ENCODE data around the gene CRKL. TPM values are rescaled to one million over a fixed set of nuclear protein-coding genes. Genes with fewer than 3 reads are reported as not detected.
"Not testable (repeated sequence)": the region's sequence is repeated elsewhere in the genome, so short reads cannot be mapped to it uniquely, and the experiment has no call there.

Gene CRKL
- total RNA-seq, 1 experiment from 2014 or later, result 35.4 TPM

DNA sequence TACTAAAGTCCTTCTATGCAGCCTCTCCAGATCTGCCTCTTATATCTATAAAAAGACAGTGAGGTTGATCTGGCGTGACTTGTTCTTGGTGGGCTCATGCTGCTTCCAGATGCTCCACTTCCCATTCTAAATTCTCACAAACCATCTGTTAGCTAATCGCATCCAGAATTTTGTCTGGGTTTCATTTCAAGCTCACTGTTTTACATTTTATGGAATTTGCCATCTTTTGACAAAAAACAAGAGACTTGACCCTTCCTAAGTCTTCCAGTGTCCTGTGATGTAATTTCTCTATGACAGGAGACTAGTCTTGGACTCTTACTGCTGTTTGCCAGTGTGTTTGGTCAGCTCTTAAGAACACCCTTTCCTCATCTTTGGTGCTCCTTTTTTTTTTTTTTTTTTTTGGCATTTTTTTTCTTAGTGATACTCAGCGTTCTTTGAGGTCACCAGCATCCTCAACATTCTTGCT is 23.0 kb downstream of the CRKL start:
- CTCF ChIA-PET, result no interaction called here
- Histone ChIP-seq H3K4me1 (ENCODE audit: insufficient read depth, low read length) (peaks cover under 1% of the 10 kb centered on the region; the same call in 1 of the 2 replicates), H3K9me3 (ENCODE audit: low read length) (no peaks in the 10 kb centered on the region), H3K9ac (ENCODE audit: low read length) (no peak overlapping the region), H3K27me3 (ENCODE audit: low read length) (no peaks in the 10 kb centered on the region), H3K27ac (ENCODE audit: low read length) (no peak overlapping the region), H3K4me2 (ENCODE audit: low read length) (no peak overlapping the region), H3F3A (ENCODE audit: low read length, unreplicated experiment) (no peaks in the 10 kb centered on the region), H3K79me2 (ENCODE audit: low read length) (peaks cover 98% of the 10 kb centered on the region), H3K36me3 (ENCODE audit: low read depth, low read length) (peaks cover 6% of the 10 kb centered on the region), H3K4me3 (ENCODE audit: low read length) (no peak overlapping the region), H4K20me1 (ENCODE audit: low read length) (peaks cover 62% of the 10 kb centered on the region), H2AFZ (ENCODE audit: low read length) (no peak overlapping the region), H3K9me2 (replicated peaks; ENCODE audit: low read length) (no peaks in the 10 kb centered on the region)
- POLR2A ChIA-PET (ENCODE audit: unreplicated experiment), result no interaction called here
- DNase-seq, result no peak
- intact Hi-C loops (cut with micrococcal nuclease), result no loop called here
- no peak for ATAC-seq
- BruUV-seq (replicated peaks), result no TSS peak
- no peak for TF ChIP-seq CTCF (conservative IDR thresholded peaks at IDR 0.05; ENCODE audit: low read depth, low read length)
- TF ChIP-seq EZH2 (IDR thresholded peaks at IDR 0.05; ENCODE audit: low read length, unreplicated experiment), result no peak
- no peak for TF ChIP-seq EZH2phosphoT487 (IDR thresholded peaks at IDR 0.05; ENCODE audit: borderline replicate concordance, low read length)

GRCh38 chr22:20940904-20941385 is 23.7 kb downstream of the CRKL start:
- Histone ChIP-seq H3F3A (ENCODE audit: low read length, unreplicated experiment) (no peaks in the 10 kb centered on the region), H3K9me3 (ENCODE audit: low read length) (no peaks in the 10 kb centered on the region), H2AFZ (ENCODE audit: low read length) (no peak overlapping the region), H3K9me2 (replicated peaks; ENCODE audit: low read length) (no peaks in the 10 kb centered on the region), H3K9ac (ENCODE audit: low read length) (no peak overlapping the region), H3K4me1 (ENCODE audit: insufficient read depth, low read length) (peaks cover 7% of the 10 kb centered on the region; the same call in 1 of the 2 replicates), H3K79me2 (ENCODE audit: low read length) (peaks cover 98% of the 10 kb centered on the region), H3K27ac (ENCODE audit: low read length) (no peak overlapping the region), H3K36me3 (ENCODE audit: low read depth, low read length) (peaks cover 6% of the 10 kb centered on the region), H3K4me2 (ENCODE audit: low read length) (no peak overlapping the region), H3K27me3 (ENCODE audit: low read length) (no peaks in the 10 kb centered on the region), H4K20me1 (ENCODE audit: low read length) (peaks cover 68% of the 10 kb centered on the region), H3K4me3 (ENCODE audit: low read length) (no peak overlapping the region)
- no peak for TF ChIP-seq CTCF (conservative IDR thresholded peaks at IDR 0.05; ENCODE audit: low read depth, low read length)
- TF ChIP-seq EZH2 (IDR thresholded peaks at IDR 0.05; ENCODE audit: low read length, unreplicated experiment), result no peak
- TF ChIP-seq EZH2phosphoT487 (IDR thresholded peaks at IDR 0.05; ENCODE audit: borderline replicate concordance, low read length), result no peak
- POLR2A ChIA-PET (ENCODE audit: unreplicated experiment), result no interaction called here
- BruUV-seq (replicated peaks), result no TSS peak
- intact Hi-C loops (cut with micrococcal nuclease), result no loop called here
- no peak for DNase-seq
- no peak for ATAC-seq
- CTCF ChIA-PET, result no interaction called here

DNA sequence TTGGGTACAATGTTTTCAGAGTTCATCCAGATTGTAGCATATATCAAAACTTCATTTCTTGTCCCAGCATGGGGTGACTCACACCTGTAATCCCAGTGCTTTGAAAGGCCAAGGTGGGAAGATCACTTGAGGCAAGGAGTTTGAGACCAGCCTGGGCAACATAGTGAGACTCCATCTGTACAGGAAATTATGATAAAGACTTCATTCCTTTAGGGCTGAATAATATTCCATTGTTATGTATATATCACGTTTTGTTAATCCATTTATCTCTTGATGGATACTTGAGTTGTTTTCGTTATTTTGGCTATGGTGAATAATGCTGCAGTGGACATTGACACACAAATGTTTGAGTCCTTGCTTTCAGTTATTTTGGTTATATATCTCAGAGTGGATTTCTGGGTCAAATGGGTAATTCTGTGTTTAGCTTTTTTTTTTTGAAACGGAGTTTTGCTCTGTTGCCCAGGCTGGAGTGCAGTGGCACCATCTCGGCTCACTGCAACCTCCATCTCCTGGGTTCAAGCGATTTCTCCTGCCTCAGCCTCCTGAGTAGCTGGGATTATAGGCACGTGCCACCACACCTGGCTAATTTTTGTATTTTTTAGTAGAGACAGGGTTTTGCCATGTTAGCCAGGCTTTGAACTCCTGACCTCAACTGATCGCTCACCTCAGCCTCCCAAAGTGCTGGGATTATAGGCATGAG is 25.1 kb downstream of the CRKL start:
- DNase-seq; intact Hi-C loops (cut with micrococcal nuclease); H3K9ac ChIP-seq (ENCODE audit: low read length); POLR2A ChIA-PET (ENCODE audit: unreplicated experiment); H3F3A ChIP-seq (ENCODE audit: low read length, unreplicated experiment); H3K36me3 ChIP-seq (ENCODE audit: low read depth, low read length); H3K4me2 ChIP-seq (ENCODE audit: low read length); H3K9me3 ChIP-seq (ENCODE audit: low read length); H2AFZ ChIP-seq (ENCODE audit: low read length); H3K27ac ChIP-seq (ENCODE audit: low read length); H3K27me3 ChIP-seq (ENCODE audit: low read length); ATAC-seq; CTCF ChIA-PET; H3K4me3 ChIP-seq (ENCODE audit: low read length); BruUV-seq (replicated peaks); H3K9me2 ChIP-seq (replicated peaks; ENCODE audit: low read length): not testable (repeated sequence)
- peaks cover 13% of the 10 kb centered on the region; the same call in 1 of the 2 replicates for H3K4me1 ChIP-seq (ENCODE audit: insufficient read depth, low read length)
- peaks cover 98% of the 10 kb centered on the region for H3K79me2 ChIP-seq (ENCODE audit: low read length)
- peaks cover 68% of the 10 kb centered on the region for H4K20me1 ChIP-seq (ENCODE audit: low read length)
